C4-2B (cell line): ENCODE results near the gene PGGT1B.

Experiments
- CTCF ChIP-seq: fragments of 450-650 bp; conservative IDR thresholded peaks from 2 replicates; pipeline ENCODE4 v1.5.1; 2017; ENCODE audit warnings: mild to moderate bottlenecking
- ZFX ChIP-seq: fragments of 450-650 bp; IDR thresholded peaks from 2 replicates; pipeline ENCODE4 v1.6.1; 2017

DNA sequence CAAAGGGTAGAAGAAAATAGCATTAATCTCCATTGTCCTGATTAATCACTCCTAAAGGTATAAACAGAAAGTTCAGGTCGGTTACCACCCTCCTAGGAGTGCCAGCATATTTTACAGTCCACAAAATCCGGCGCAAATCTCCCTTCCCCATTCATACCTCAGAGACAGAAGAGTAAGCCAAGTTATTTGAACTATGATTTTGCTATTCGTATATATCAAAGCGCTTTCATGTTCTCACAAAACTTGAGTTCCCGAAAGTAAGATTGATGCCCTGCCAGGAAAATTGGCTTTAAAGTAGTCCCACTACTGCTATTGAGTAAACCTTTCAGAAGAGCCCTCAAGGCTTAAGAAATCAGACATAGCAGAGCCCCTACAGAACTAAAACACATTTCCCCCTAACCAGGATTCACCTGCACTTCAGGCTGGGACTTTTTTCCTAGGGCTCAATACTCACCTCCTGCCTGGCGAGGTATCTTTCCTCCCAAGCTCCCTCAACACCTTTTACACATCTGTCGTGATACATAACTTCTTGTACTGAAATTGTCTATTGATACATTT, 71.1 kb downstream of the PGGT1B start:
- TF ChIP-seq CTCF (no peak), ZFX (no peak)
